Dedifferentiated amniotic fluid mesenchymal stem cell (primary cell): Measurements from ENCODE around the gene TPRA1.
"Not testable (repeated sequence)": the region's sequence is repeated elsewhere in the genome, so short reads cannot be mapped to it uniquely, and the experiment has no call there.

Experiments used
- DNase-seq: peaks from one replicate; pipeline ENCODE4 v3.0.0-alpha.2; 2016; ENCODE audit errors: extremely low spot score

The TPRA1 gene

DNA sequence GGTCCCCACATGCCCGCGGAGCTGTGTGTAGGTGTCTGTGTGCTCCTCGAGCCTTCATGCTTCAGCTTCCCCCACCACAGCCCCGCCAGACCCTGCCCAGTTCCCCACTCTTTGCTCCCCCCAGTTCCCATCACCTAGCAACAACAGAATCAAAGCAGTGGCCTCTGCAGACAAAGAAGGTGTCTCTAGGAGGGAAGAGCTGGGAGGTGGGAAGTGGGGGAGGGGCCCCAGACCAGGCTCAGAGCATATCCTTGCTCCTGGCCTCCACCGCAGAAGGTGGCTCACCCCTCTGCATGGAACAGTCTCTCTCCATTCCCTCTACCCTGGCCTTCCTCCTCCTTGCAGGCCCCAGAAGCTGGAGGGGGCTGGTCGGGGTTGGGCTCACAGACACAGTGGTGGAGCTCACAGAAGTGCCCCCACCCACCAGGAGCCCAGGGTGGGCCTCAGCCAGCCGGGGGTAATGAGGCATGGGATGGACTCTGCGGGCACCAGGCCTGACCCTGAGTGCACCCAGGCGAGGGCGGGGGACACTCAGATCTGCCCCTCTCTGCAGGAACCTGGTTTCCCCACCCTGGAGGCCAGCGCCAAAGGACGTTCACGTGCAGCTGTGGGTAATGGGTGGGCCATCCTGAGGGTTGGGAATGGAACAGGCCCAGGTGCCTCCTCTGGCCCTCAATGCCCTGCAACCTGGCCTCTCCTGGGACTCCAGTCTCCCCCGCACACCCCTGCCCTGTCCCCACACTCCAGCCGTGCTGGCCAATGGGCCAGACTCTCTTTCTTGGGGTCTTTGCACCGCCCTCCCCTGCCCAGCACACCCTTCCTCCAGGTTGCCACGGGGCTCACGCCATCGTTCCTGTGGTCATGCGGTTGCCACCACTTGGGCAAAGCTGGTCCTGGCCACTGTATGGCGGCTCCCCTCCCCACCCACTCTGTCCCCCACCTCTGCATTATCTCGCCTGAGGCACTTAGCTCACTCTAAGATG is 53.4 kb downstream of the TPRA1 start:
- no peak for DNase-seq

- no peak for DNase-seq
Measured at GRCh38 chr3:127535901-127536829, 54.4 kb downstream of the TPRA1 start.

- no peak for DNase-seq
Measured at GRCh38 chr3:127535106-127535785, 55.3 kb downstream of the TPRA1 start.

DNA sequence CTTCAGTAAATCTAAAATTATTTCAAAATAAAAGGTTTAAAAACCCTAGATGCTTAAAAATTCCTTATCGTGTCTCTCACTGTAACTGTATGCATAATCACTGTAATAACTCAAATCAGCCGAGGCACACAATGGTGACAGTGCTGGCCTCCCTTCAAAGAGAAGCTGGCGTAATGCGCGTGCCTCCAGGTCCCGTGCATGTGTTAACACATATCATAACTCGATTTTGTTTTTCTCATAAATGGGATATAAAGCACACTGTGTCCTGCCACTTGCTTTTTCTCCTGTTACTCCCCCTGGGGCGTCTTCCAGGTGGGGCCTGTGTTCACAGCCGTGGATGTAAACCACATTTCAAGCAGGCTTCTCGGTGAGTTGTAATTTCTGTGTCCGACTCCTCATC is 56.0 kb downstream of the TPRA1 start:
- no peak for DNase-seq

DNA sequence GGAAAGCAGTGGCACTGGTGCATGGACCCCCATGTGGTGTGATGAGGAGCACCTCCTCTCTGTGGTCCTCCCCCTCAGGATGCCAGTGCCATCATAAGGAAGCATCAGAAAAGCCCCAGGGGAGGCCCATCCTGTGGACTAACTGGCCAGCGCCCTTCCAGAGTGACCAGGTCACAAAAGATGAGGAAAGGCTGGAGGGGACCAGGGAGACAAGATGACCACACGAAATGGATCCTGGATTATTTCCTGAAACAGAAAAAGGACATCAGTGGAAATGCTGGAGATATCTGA is 56.4 kb downstream of the TPRA1 start:
- DNase-seq, result no peak

DNA sequence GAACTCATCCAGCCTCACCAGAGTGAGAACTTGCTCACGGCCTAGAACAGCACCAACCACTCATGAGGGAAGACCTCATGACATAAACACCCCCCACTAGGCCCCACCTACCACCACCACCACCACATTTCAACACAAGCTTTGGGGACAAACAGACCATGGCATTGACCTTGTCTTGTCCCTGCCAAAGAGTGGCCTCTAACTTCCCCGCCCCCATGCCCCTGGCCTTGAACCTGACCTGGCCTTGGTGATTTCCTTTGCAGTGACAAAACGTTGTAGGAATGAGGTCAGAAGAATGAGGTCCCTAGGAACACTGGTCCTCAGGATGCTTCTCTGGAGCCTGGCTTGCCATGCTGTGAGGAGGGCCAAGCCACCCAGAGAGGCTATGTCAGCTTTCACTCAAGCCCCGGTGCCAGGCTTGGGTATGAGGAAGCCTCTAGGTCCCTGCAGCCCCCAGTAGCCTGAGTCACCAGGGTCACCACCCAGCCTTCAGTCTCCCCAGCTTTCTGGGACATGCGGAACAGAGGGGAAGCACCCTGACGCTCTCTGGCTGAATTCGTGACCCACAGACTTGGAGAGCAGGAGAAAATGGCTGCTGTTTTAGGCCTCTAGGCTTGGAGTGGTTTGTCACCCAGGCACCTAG is 57.9 kb downstream of the TPRA1 start:
- DNase-seq, result no peak

GRCh38 chr3:127531821-127532220 is 58.7 kb downstream of the TPRA1 start:
- no peak for DNase-seq

DNA sequence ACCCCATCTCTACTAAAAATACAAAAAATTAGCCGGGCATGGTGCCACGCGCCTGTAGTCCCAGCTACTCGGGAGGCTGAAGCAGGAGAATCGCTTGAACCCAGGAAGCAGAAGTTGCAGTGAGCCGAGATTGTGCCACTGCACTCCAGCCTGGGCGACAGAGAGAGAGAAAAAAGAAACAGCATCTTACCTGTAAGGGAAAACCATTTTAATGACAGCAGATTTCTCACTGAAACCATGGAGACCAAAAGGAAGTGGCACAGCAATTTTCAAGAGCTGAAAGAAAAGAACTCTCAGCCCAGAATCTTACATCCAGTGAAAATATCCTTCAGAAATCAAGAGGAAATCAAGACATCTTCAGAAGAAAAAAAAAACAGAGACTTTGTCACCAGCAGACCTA is 59.7 kb downstream of the TPRA1 start:
- DNase-seq, result not testable (repeated sequence)

GRCh38 chr3:127529346-127530188 is 61.0 kb downstream of the TPRA1 start:
- DNase-seq, result no peak

DNA sequence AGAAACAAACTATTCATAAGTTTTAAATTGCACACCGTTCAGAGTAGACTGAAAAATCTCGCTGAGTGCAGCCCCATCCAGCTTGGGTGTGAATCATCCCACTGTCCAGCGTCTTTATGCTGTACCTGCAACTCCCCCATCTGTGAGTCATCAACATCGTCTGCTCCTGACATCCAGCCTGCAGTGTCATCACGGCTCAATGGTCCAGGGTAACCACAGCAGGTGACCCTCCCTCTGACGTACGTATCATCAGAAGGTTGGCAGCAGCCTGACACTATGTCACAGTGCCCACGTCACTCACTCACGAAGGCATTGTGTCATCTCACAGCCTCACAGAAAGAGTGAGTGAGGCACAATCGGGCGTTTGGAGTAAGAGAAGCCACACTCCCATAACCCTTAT is 65.2 kb downstream of the TPRA1 start:
- no peak for DNase-seq

DNA sequence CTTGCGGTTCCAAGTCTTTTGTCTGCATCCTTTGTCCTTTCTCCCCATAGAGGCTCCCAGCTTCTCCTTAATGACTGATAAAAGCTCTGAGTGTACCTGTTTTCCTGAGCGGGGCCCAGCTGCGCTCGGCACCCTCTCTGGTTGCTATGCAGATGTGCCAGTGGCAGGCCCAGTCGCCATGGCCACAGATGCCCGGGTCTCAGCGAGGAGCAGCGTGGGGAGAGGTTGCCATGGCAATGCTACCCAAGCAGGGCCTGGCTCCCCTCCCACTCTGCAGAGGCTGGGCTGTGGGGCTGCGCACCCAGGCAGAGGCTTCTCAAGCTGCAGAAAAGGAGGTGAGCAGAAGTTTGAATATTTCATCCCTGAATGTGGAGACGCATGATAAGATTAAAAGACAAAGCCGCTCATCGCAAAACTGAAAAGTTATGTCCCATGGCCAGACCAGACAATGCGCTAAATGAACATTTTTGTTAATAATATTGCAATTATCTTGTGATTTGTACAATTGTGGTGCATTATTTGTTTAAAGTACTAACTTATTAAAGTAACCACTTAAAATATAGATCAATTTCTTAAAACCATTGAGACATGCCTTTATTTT is 66.1 kb downstream of the TPRA1 start:
- DNase-seq, result no peak
